NB4 (cell line): ENCODE data around the gene FAM162A.
A peak's percentile ranks its signal among the peaks of the same experiment; 100 is the strongest.

Source experiments
- CTCF ChIP-seq: IDR thresholded peaks from one replicate; pipeline ENCODE4 v1.5.1; 2012; ENCODE audit warnings: low read depth, low read length
- POLR2A ChIP-seq: IDR thresholded peaks from 2 replicates; pipeline ENCODE4 v1.6.1; 2011; ENCODE audit warnings: mild to moderate bottlenecking; ENCODE audit not compliant: insufficient read length; ENCODE audit errors: extremely low read depth

GRCh38 chr3:122383771-122384697 lies at the start of gene FAM162A:
- peak; percentile 49 for TF ChIP-seq CTCF
- TF ChIP-seq POLR2A = peak; percentile 95
